SU-DHL-6 (cell line): Measurements from ENCODE around the gene PTGES3.

Source experiments
- H2AFZ ChIP-seq: fragments of 200-600 bp; sonication (generic); 2 replicates; pipeline ENCODE4 v1.6.1; 2014; ENCODE audit warnings: low read depth, mild to moderate bottlenecking, moderate library complexity, mixed read lengths, antibody characterized with exemption, low read length; ENCODE audit not compliant: severe bottlenecking
- H3F3A ChIP-seq: fragments of 200-600 bp; shearing (Covaris generic); 2 replicates; pipeline ENCODE4 v1.6.0; 2016; ENCODE audit warnings: antibody characterized with exemption, mild to moderate bottlenecking; ENCODE audit not compliant: insufficient read depth
- H3K27ac ChIP-seq: fragments of 200-600 bp; sonication (generic); 2 replicates; pipeline ENCODE4 v1.5.1; 2016; ENCODE audit warnings: low read depth, mild to moderate bottlenecking, low read length, moderate library complexity, mixed read lengths
- H3K27me3 ChIP-seq: fragments of 200-600 bp; sonication (generic), shearing (Covaris generic); 2 replicates; pipeline ENCODE4 v1.6.0; 2014; ENCODE audit warnings: mild to moderate bottlenecking, low read length
- H3K36me3 ChIP-seq: fragments of 200-600 bp; sonication (generic); 2 replicates; pipeline ENCODE4 v1.6.1; 2014; ENCODE audit warnings: mild to moderate bottlenecking, low read length, mixed read lengths
- H3K4me2 ChIP-seq: fragments of 300-600, 200-600 bp; shearing (Covaris generic), sonication (generic); 2 replicates; pipeline ENCODE4 v1.6.0; 2014; ENCODE audit warnings: low read length, low read depth, mild to moderate bottlenecking; ENCODE audit not compliant: poor library complexity, severe bottlenecking
- H3K4me3 ChIP-seq: fragments of 200-600 bp; sonication (generic); 2 replicates; pipeline ENCODE4 v1.5.1; 2014; ENCODE audit warnings: antibody characterized with exemption, low read length, mild to moderate bottlenecking, mixed read lengths; ENCODE audit not compliant: insufficient read depth, poor library complexity, severe bottlenecking
- H3K79me2 ChIP-seq: fragments of 200-600 bp; sonication (generic); 2 replicates; pipeline ENCODE4 v1.6.1; 2014; ENCODE audit warnings: mild to moderate bottlenecking, low read length, moderate library complexity; ENCODE audit not compliant: insufficient read depth
- H3K9ac ChIP-seq: fragments of 200-600 bp; sonication (generic); 2 replicates; pipeline ENCODE4 v1.7.0; 2014; ENCODE audit warnings: mild to moderate bottlenecking, low read length
- H3K9me2 ChIP-seq: fragments of 200-600 bp; sonication (generic); replicated peaks from 2 replicates; pipeline ENCODE4 v1.6.1; 2014; ENCODE audit warnings: low read length; ENCODE audit not compliant: insufficient read depth
- H3K9me3 ChIP-seq: fragments of 200-600 bp; sonication (generic); 2 replicates; pipeline ENCODE4 v1.6.1; 2014; ENCODE audit warnings: low read length, mixed read lengths; ENCODE audit not compliant: insufficient read depth
- H4K20me1 ChIP-seq: fragments of 200-600 bp; sonication (generic); 2 replicates; pipeline ENCODE4 v1.6.1; 2014; ENCODE audit warnings: low read depth, mild to moderate bottlenecking, antibody characterized with exemption, low read length, moderate library complexity, mixed read lengths
- CTCF ChIP-seq: fragments of 200-600 bp; sonication (generic); IDR thresholded peaks from one replicate; pipeline ENCODE4 v1.5.1; 2017; ENCODE audit warnings: antibody characterized with exemption, mild to moderate bottlenecking, low read length, moderate library complexity; ENCODE audit not compliant: insufficient read depth, poor library complexity, severe bottlenecking
- EZH2phosphoT487 ChIP-seq: fragments of 200-600 bp; sonication (generic), shearing (Covaris generic); conservative IDR thresholded peaks from 2 replicates; pipeline ENCODE4 v1.6.1; 2018; ENCODE audit warnings: mild to moderate bottlenecking, antibody characterized with exemption, low read length, moderate library complexity, mixed read lengths

The PTGES3 gene

GRCh38 chr12:56677680-56678079 lies 10.4 kb downstream of the PTGES3 start:
- H3F3A ChIP-seq = peaks cover 17% of the 10 kb centered on the region
- no peak overlapping the region for H3K4me2 ChIP-seq
- no peaks in the 10 kb centered on the region for H3K27me3 ChIP-seq
- H3K79me2 ChIP-seq = peaks cover 94% of the 10 kb centered on the region
- no peaks in the 10 kb centered on the region for H3K9me2 ChIP-seq
- no peak overlapping the region for H2AFZ ChIP-seq
- TF ChIP-seq EZH2phosphoT487 (no peak), CTCF (no peak)
- H3K36me3 ChIP-seq = peaks cover 12% of the 10 kb centered on the region
- no peak overlapping the region for H3K4me3 ChIP-seq
- no peaks in the 10 kb centered on the region for H3K9me3 ChIP-seq
- H3K9ac ChIP-seq = no peak overlapping the region
- H3K27ac ChIP-seq = no peak overlapping the region
- peaks cover 19% of the 10 kb centered on the region for H4K20me1 ChIP-seq

DNA sequence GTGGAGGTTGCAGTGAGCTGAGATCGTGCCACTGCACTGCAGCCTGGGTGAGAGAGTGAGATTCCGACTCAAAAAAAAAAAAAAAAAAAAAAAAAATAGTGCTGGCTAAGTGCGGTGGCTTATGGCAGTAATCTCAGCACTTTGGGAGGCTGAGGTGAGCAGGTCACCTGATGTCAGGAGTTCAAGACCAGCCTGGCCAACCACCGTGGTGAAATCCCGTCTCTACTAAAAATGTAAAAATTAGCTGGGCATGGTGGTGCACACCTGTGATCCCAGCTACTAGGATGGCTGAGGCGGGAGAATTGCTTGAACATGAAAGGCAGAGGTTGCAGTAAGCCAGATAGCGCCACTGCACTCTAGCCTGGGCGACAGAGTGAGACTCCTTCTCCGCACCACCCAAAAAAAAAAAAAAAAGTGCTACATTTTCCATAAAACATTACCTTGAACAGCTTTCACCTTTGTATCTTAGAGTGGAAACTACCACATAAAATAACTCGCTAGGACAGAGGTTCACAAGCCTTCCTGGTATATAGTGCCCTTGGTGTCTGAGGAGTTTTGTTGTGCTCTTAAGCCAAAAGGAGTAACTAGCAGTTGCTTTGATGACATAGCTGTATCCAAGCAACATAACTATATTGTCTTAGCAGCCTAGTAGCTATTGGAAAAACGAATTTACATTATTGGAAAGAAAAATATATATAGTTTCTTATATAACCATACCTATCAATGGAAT lies 11.1 kb downstream of the PTGES3 start:
- Histone ChIP-seq H3K9me2 (no peaks in the 10 kb centered on the region), H3K4me2 (no peak overlapping the region), H3K27me3 (no peaks in the 10 kb centered on the region), H3K79me2 (peaks cover 94% of the 10 kb centered on the region), H2AFZ (no peak overlapping the region), H3K36me3 (peaks cover 19% of the 10 kb centered on the region), H4K20me1 (peaks cover 21% of the 10 kb centered on the region), H3K9ac (no peak overlapping the region), H3K27ac (no peak overlapping the region), H3F3A (peaks cover 22% of the 10 kb centered on the region), H3K4me3 (no peak overlapping the region), H3K9me3 (no peaks in the 10 kb centered on the region)
- TF ChIP-seq EZH2phosphoT487 (no peak), CTCF (no peak)

DNA sequence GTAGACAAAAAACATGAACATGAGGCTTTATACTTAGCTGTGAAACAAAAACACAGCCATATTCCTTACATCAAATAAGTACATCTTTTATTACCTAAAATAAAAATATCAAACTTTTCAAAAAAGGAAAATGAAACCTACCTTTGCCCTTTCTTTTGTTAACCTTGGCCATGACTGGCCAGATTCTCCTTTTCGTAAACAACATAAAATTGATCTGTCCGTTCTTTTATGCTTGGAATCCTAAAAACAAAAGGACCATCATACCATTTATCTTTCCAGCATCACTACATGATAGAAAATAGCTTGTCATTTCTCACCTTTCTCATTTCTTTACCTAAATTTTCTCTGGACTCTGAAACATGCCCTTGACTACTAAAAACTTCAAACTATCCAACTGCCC lies 16.5 kb downstream of the PTGES3 start:
- Histone ChIP-seq H3K9me2 (no peaks in the 10 kb centered on the region), H2AFZ (no peak overlapping the region), H3K27me3 (no peaks in the 10 kb centered on the region), H3F3A (peaks cover 34% of the 10 kb centered on the region), H3K9ac (no peak overlapping the region), H3K4me2 (no peak overlapping the region), H3K36me3 (peaks cover 53% of the 10 kb centered on the region), H3K27ac (no peak overlapping the region), H4K20me1 (peaks cover 28% of the 10 kb centered on the region), H3K79me2 (peaks cover 67% of the 10 kb centered on the region), H3K9me3 (no peaks in the 10 kb centered on the region), H3K4me3 (no peak overlapping the region)
- TF ChIP-seq EZH2phosphoT487 (no peak), CTCF (no peak)
